ENCODE results near the gene TOP2A. TPM values are rescaled to one million over a fixed set of nuclear protein-coding genes. Genes with fewer than 3 reads are reported as not detected.

The TOP2A gene
- total RNA-seq (ENCODE audit: unreplicated experiment): 28.3 TPM
- long read RNA-seq, partial matches to known transcripts: 8 of 9 reads
- long read RNA-seq, other reads (novel, unspliced or antisense): 1 of 9 reads

DNA sequence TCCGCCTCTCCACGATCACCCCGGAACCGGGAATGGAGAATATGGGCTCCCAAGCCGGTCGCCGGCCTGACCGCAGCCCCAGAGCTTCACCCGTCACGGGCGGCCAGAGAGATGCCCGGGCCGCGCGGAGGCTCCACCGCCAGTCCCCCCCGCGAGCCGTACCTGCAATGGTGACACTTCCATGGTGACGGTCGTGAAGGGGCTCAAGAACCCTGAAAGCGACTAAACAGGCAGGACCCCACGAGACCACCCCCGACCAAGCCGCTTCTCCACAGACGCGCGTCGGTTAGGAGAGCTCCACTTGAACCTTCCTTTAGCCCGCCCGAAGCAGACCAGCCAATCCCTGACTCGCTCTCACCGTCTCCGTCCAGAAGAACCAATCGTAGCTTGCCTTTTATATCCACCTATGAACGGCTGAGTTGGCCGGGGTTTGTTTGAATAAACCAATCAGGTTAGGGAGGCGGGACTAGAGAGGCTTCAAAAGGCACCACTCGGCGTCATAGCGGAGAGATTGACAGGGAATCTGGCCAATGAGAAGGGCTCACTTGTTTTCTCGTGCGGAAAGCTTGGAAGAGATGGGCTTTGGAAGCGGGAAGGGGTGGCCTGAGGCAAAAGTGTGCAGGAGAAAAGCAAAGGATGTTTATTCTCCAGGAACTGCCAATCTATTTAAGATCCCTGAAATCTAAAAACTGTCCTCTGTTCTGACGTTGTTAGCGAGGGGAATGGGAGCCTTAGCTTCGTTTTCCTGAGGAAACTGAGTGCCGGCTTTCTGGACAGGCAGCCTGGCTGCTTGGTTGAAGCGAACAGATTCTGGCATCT is at the start of gene TOP2A:
TSS of gene TOP2A (minus strand) at position 288 of the 819 bp plus-strand sequence. CDS start at position 183, 105 bp downstream.
- H3K4me3 Mint-ChIP-seq (ENCODE audit: unreplicated experiment): peak within 1 kb of the TSS; percentile 98
- H3K27ac Mint-ChIP-seq (ENCODE audit: unreplicated experiment): peak within 1 kb of the TSS; percentile 72
- DNase-seq (ENCODE audit: low spot score): peak; percentile 95
- H3K4me1 Mint-ChIP-seq (ENCODE audit: unreplicated experiment): peaks cover 9% of the 10 kb centered on the region
- H3K36me3 Mint-ChIP-seq (ENCODE audit: low read depth, unreplicated experiment): no peaks in the 10 kb centered on the region
- H3K9me3 Mint-ChIP-seq (ENCODE audit: unreplicated experiment): no peaks in the 10 kb centered on the region
- no peak for TF ChIP-seq CTCF (IDR thresholded peaks at IDR 0.05; ENCODE audit: unreplicated experiment)
- peaks cover 4% of the 10 kb centered on the region for H3K27me3 Mint-ChIP-seq (ENCODE audit: unreplicated experiment)

DNA sequence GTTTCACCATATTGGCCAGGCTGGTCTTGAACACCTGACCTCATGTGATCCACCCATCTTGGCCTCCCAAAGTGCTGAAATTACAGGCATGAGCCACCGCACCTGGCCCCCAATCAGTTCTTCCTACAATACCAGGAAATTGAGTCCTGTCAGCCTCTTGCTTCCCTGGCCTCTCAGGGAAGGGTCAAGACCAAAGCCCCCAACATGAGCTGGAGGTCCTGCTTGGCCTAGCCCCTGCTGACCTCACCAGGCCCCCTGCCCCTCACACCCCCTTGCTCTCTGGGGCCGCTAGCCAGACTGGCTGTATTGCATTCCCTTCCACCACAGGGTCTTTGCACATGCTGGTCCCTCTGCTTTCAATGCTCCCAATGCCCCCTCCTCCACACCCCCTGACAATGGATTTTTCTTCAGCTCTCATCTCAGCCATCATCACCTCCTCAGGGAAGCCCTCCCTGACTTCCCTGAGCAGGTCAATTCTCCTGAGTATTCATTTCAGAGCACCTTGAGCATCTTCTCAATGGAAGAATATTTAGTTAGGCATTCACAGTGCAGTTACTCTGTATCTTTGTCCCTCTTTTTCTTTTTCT is 49.7 kb upstream of the TOP2A start:
- Mint-ChIP-seq H3K4me1 (ENCODE audit: unreplicated experiment) (peaks cover 4% of the 10 kb centered on the region), H3K27me3 (ENCODE audit: unreplicated experiment) (peaks cover 40% of the 10 kb centered on the region)

GRCh38 chr17:40466298-40466971 is 48.7 kb upstream of the TOP2A start:
- peaks cover 3% of the 10 kb centered on the region for H3K36me3 Mint-ChIP-seq (ENCODE audit: low read depth, unreplicated experiment)
- H3K27me3 Mint-ChIP-seq (ENCODE audit: unreplicated experiment): peaks cover 45% of the 10 kb centered on the region
- no peak overlapping the region for H3K27ac Mint-ChIP-seq (ENCODE audit: unreplicated experiment)
- TF ChIP-seq CTCF (IDR thresholded peaks at IDR 0.05; ENCODE audit: unreplicated experiment): no peak
- peak overlapping the region; percentile 51 for H3K4me3 Mint-ChIP-seq (ENCODE audit: unreplicated experiment)
- H3K9me3 Mint-ChIP-seq (ENCODE audit: unreplicated experiment): no peaks in the 10 kb centered on the region
- no peak for DNase-seq (ENCODE audit: low spot score)
- peaks cover 10% of the 10 kb centered on the region for H3K4me1 Mint-ChIP-seq (ENCODE audit: unreplicated experiment)

More for the DNA sequence above, 49.7 kb upstream of the TOP2A start:
- Mint-ChIP-seq H3K4me3 (ENCODE audit: unreplicated experiment) (no peak overlapping the region), H3K36me3 (ENCODE audit: low read depth, unreplicated experiment) (peaks cover 3% of the 10 kb centered on the region), H3K27ac (ENCODE audit: unreplicated experiment) (no peak overlapping the region), H3K9me3 (ENCODE audit: unreplicated experiment) (no peaks in the 10 kb centered on the region)
- no peak for TF ChIP-seq CTCF (IDR thresholded peaks at IDR 0.05; ENCODE audit: unreplicated experiment)
- DNase-seq (ENCODE audit: low spot score): no peak

GRCh38 chr17:40464392-40464855 is 46.7 kb upstream of the TOP2A start:
- TF ChIP-seq CTCF (IDR thresholded peaks at IDR 0.05; ENCODE audit: unreplicated experiment): no peak
- H3K4me1 Mint-ChIP-seq (ENCODE audit: unreplicated experiment): peaks cover 17% of the 10 kb centered on the region
- H3K9me3 Mint-ChIP-seq (ENCODE audit: unreplicated experiment): no peaks in the 10 kb centered on the region
- peaks cover 45% of the 10 kb centered on the region for H3K27me3 Mint-ChIP-seq (ENCODE audit: unreplicated experiment)
- H3K36me3 Mint-ChIP-seq (ENCODE audit: low read depth, unreplicated experiment): peaks cover 3% of the 10 kb centered on the region
- peak overlapping the region; percentile 61 for H3K27ac Mint-ChIP-seq (ENCODE audit: unreplicated experiment)
- H3K4me3 Mint-ChIP-seq (ENCODE audit: unreplicated experiment): peak overlapping the region; percentile 61
- DNase-seq (ENCODE audit: low spot score): no peak
